GM20431 (cell line): ENCODE measurements around the gene PHAX.

Experiments used
- in situ Hi-C: fragments of 300-500 bp; cut with MseI, MboI; formaldehyde crosslinking; loops from one replicate; pipeline ENCODE4 v1.15.0; 2020; ENCODE audit warnings: low sequenced_read_pairs; ENCODE audit not compliant: unreplicated experiment

Gene PHAX

GRCh38 chr5:126649057-126649456 lies 48.3 kb downstream of the PHAX start:
- in situ Hi-C loops, result loop anchor here (25.0 kb wide), 2 partner anchors 663 to 838 kb away; no protein-coding TSS in a partner anchor

- in situ Hi-C loops, result loop anchor here (25.0 kb wide), 2 partner anchors 663 to 838 kb away; no protein-coding TSS in a partner anchor
Measured at GRCh38 chr5:126649709-126650108, 49.0 kb downstream of the PHAX start.

GRCh38 chr5:126650463-126650862 lies 49.7 kb downstream of the PHAX start:
- in situ Hi-C loops, result no loop called here

- in situ Hi-C loops, result no loop called here
Measured at GRCh38 chr5:126651013-126651577, 50.3 kb downstream of the PHAX start.

GRCh38 chr5:126656401-126657007 lies 55.8 kb downstream of the PHAX start:
- in situ Hi-C loops, result no loop called here

- in situ Hi-C loops, result no loop called here
Measured at GRCh38 chr5:126658561-126658960, 57.8 kb downstream of the PHAX start.

GRCh38 chr5:126659805-126660482 lies 59.2 kb downstream of the PHAX start:
- in situ Hi-C loops, result no loop called here

GRCh38 chr5:126664586-126664985 lies 63.8 kb downstream of the PHAX start:
- in situ Hi-C loops, result no loop called here

- in situ Hi-C loops, result loop anchor here (10.0 kb wide), 1 partner anchor 115 kb away; no protein-coding TSS in a partner anchor
Measured at GRCh38 chr5:126670109-126670508, 69.4 kb downstream of the PHAX start.

- in situ Hi-C loops, result loop anchor here (10.0 kb wide), 1 partner anchor 113 kb away; no protein-coding TSS in a partner anchor
Measured at GRCh38 chr5:126671681-126672080, 70.9 kb downstream of the PHAX start.

GRCh38 chr5:126673477-126673876 lies 72.7 kb downstream of the PHAX start:
- in situ Hi-C loops, result loop anchor here (10.0 kb wide), 1 partner anchor 111 kb away; no protein-coding TSS in a partner anchor

- in situ Hi-C loops, result loop anchor here (10.0 kb wide), 1 partner anchor 111 kb away; no protein-coding TSS in a partner anchor
Measured at GRCh38 chr5:126674145-126674544, 73.4 kb downstream of the PHAX start.

- in situ Hi-C loops, result loop anchor here (10.0 kb wide), 1 partner anchor 109 kb away; no protein-coding TSS in a partner anchor
Measured at GRCh38 chr5:126675338-126675737, 74.6 kb downstream of the PHAX start.

- in situ Hi-C loops, result loop anchor here (10.0 kb wide), 1 partner anchor 109 kb away; no protein-coding TSS in a partner anchor
Measured at GRCh38 chr5:126676195-126676624, 75.5 kb downstream of the PHAX start.
